ENCODE data around the gene NMU. TPM values are rescaled to one million over a fixed set of nuclear protein-coding genes. Genes with fewer than 3 reads are reported as not detected.
"Not testable (repeated sequence)": the region's sequence is repeated elsewhere in the genome, so short reads cannot be mapped to it uniquely, and the experiment has no call there.

Gene NMU
- total RNA-seq, 2 experiments from 2014 or later, result 0.33 to 0.38 TPM

- H3K4me1 Mint-ChIP-seq, result no peaks in the 10 kb centered on the region
- DNase-seq, result no peak
- peaks cover 6% of the 10 kb centered on the region for H3K9me3 Mint-ChIP-seq
- ChIA-PET POLR2A (no interaction called here), CTCF (no interaction called here)
- H3K27ac Mint-ChIP-seq, result no peak overlapping the region
- H3K4me3 Mint-ChIP-seq, result no peak overlapping the region
- H3K36me3 Mint-ChIP-seq (ENCODE audit: low read depth), result peaks cover 7% of the 10 kb centered on the region
- peaks cover 8% of the 10 kb centered on the region for H3K27me3 Mint-ChIP-seq
Observed at GRCh38 chr4:55571806-55572205, 64.3 kb downstream of the NMU start.

DNA sequence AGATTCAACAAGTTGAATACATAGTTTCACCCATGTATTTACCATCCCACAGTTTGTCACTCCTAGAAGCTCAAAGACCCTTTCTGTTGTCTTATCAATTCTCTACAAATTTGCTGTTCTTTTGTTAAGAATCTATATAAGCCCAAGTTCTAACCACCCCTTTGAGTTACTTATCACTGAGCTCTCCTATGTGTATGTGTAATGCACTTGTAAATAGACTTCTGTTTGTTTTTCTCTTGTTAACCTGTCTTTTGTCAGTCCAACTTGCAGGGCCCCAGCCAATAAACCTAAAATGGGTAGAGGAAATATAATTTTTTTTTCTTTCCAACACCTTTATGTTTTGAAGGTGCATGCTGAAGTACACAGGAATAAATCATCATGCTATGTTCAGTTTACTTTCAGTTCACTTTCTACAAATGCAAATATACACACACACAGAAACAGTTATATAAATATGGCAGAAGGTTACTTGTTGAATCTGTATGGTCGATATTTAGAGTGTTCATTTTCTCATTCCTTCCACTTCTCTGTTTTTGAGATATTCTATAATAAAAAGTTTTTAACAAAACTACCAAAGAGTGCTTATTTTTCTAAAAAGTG, 67.1 kb downstream of the NMU start:
- H3K27ac Mint-ChIP-seq, result no peak overlapping the region
- H3K27me3 Mint-ChIP-seq, result peaks cover 10% of the 10 kb centered on the region
- H3K9me3 Mint-ChIP-seq, result no peaks in the 10 kb centered on the region
- no peaks in the 10 kb centered on the region for H3K4me1 Mint-ChIP-seq
- DNase-seq, result no peak
- H3K4me3 Mint-ChIP-seq, result no peak overlapping the region
- CTCF ChIA-PET, result interaction anchor here (0.6 kb wide), 1 partner anchor 207 kb away, joined by 3 read pairs; no protein-coding TSS in a partner anchor
- POLR2A ChIA-PET, result no interaction called here
- no peaks in the 10 kb centered on the region for H3K36me3 Mint-ChIP-seq (ENCODE audit: low read depth)

GRCh38 chr4:55561889-55562288, 74.2 kb downstream of the NMU start:
- no peak overlapping the region for H3K4me3 Mint-ChIP-seq

GRCh38 chr4:55560096-55560495, 76.0 kb downstream of the NMU start:
- POLR2A ChIA-PET, result no interaction called here
- H3K36me3 Mint-ChIP-seq (ENCODE audit: low read depth), result peaks cover 4% of the 10 kb centered on the region
- CTCF ChIA-PET, result no interaction called here
- H3K27ac Mint-ChIP-seq, result no peak overlapping the region
- peaks cover 16% of the 10 kb centered on the region for H3K4me1 Mint-ChIP-seq
- no peak overlapping the region for H3K4me3 Mint-ChIP-seq
- DNase-seq, result no peak
- peaks cover 8% of the 10 kb centered on the region for H3K9me3 Mint-ChIP-seq
- H3K27me3 Mint-ChIP-seq, result peaks cover 16% of the 10 kb centered on the region

More at GRCh38 chr4:55561889-55562288, 74.2 kb downstream of the NMU start:
- Mint-ChIP-seq H3K4me1 (peaks cover 16% of the 10 kb centered on the region), H3K27me3 (peaks cover 14% of the 10 kb centered on the region), H3K9me3 (peaks cover 8% of the 10 kb centered on the region), H3K36me3 (ENCODE audit: low read depth) (peaks cover 4% of the 10 kb centered on the region), H3K27ac (no peak overlapping the region)
- POLR2A ChIA-PET, result interaction anchor here (1.4 kb wide), 1 partner anchor 16 kb away, joined by 3 read pairs; no protein-coding TSS in a partner anchor
- CTCF ChIA-PET, result no interaction called here
- DNase-seq, result no peak

GRCh38 chr4:55554453-55555030, 81.6 kb downstream of the NMU start:
- H3K4me3 Mint-ChIP-seq, result no peak overlapping the region
- H3K4me1 Mint-ChIP-seq, result peaks cover 21% of the 10 kb centered on the region
- ChIA-PET CTCF (interaction anchor here (0.7 to 1.5 kb wide), 8 partner anchors 8 to 584 kb away, joined by 3 to 13 read pairs (median 3); partner anchors contain the start of genes EXOC1 and SRD5A3), POLR2A (interaction anchor here (1.0 kb wide), 1 partner anchor 209 kb away, joined by 3 read pairs; the partner anchor contains the start of gene SRD5A3)
- peaks cover 8% of the 10 kb centered on the region for H3K9me3 Mint-ChIP-seq
- H3K36me3 Mint-ChIP-seq (ENCODE audit: low read depth), result peaks cover 4% of the 10 kb centered on the region
- no peak for DNase-seq
- H3K27ac Mint-ChIP-seq, result no peak overlapping the region
- H3K27me3 Mint-ChIP-seq, result peaks cover 22% of the 10 kb centered on the region

DNA sequence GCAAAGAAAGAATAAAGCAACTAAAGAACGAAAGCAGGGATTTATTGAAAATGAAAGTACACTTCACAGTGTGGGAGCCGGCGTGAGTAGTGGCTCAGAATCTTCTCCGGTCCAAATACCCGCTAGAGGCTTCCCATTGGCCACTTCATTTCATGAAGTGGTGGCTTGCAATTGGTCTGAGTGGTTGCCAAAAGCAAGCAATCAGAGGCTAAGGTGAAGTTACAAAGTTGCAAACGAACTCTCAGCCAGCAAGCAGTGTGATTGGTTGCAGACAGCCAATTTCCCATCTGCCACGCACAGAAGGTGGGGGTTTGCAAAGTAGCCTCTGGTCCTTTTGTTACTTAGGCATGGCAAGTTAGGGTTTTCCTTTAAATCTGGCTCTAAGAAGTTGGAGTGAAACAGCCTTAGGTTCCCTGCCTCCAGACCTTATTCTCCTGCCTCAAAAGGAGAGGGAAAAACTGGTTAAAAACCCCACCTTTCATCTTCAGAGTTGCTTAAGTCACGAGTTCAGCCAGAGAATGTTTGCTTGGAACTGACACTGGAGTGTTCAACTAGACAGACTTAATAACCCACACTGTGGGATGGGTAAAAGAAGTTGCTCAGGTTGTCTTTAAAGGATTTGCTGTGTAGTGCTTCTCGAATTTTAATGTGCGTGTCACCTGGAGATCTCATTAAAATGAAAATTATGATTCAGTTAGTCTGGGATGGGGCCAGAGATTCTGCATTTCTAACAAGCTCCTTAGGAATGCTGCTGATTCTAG, 82.5 kb downstream of the NMU start:
- Mint-ChIP-seq H3K27ac (no peak overlapping the region), H3K27me3 (peaks cover 28% of the 10 kb centered on the region), H3K4me3 (peak overlapping the region; percentile 43), H3K9me3 (peaks cover 4% of the 10 kb centered on the region), H3K36me3 (ENCODE audit: low read depth) (peaks cover 4% of the 10 kb centered on the region), H3K4me1 (peaks cover 27% of the 10 kb centered on the region)
- DNase-seq, result peak; percentile 32
- CTCF ChIA-PET, result interaction anchor here (0.7 to 1.5 kb wide), 8 partner anchors 10 to 583 kb away, joined by 3 to 13 read pairs (median 4); partner anchors contain the start of gene SRD5A3
- POLR2A ChIA-PET, result interaction anchor here (0.9 kb wide), 1 partner anchor 108 kb away, joined by 3 read pairs; no protein-coding TSS in a partner anchor

DNA sequence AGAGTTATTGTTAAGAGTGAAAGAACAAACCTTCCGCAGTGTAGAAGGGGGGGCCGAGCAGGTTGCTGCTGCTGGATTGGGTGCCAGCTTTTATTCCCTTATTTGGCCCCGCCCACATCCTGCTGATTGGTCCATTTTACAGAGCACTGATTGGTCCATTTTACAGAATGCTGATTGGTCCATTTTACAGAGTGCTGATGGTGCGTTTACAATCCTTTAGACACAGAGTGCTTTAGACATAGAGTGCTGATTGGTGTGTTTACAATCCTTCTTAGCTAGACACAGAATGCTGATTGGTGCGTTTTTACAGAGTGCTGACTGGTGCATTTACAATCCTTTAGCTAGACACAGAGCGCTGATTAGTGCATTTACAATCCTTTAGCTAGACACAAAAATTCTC, 84.1 kb downstream of the NMU start:
- DNase-seq; H3K4me3 Mint-ChIP-seq; H3K36me3 Mint-ChIP-seq (ENCODE audit: low read depth); POLR2A ChIA-PET; H3K27ac Mint-ChIP-seq; H3K9me3 Mint-ChIP-seq: not testable (repeated sequence)
- CTCF ChIA-PET, result interaction anchor here (1.3 kb wide), 1 partner anchor 240 kb away, joined by 4 read pairs; no protein-coding TSS in a partner anchor
- Mint-ChIP-seq H3K4me1 (peaks cover 42% of the 10 kb centered on the region), H3K27me3 (peaks cover 37% of the 10 kb centered on the region)

DNA sequence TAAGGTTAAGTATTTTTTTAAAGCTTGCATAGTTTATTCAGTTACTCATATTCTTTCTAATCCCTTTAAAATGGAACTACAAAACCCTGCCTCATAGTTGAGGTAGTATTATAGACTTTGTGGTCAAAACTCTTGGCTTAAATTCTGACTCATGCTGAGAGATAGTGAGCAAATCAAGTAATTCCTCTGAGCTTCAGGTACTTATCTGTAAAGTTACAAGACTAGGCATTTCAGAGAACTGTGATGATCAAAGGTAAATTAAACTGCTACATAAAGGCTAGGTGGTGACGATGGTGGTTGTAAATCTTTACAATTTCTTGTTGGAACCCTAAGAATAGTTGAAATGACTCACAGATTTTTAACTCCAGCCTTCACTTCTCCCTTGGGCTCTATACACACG, 86.2 kb downstream of the NMU start:
- H3K4me3 Mint-ChIP-seq, result no peak overlapping the region

GRCh38 chr4:55547918-55548317, 88.2 kb downstream of the NMU start:
- DNase-seq, result no peak
- H3K27me3 Mint-ChIP-seq, result peaks cover 27% of the 10 kb centered on the region
- no peaks in the 10 kb centered on the region for H3K9me3 Mint-ChIP-seq
- H3K4me1 Mint-ChIP-seq, result peaks cover 54% of the 10 kb centered on the region
- peak overlapping the region; percentile 85 for H3K4me3 Mint-ChIP-seq
- H3K36me3 Mint-ChIP-seq (ENCODE audit: low read depth), result no peaks in the 10 kb centered on the region
- ChIA-PET POLR2A (no interaction called here), CTCF (no interaction called here)
- H3K27ac Mint-ChIP-seq, result no peak overlapping the region

More for the DNA sequence above, 86.2 kb downstream of the NMU start:
- Mint-ChIP-seq H3K36me3 (ENCODE audit: low read depth) (no peaks in the 10 kb centered on the region), H3K27ac (no peak overlapping the region), H3K4me1 (peaks cover 48% of the 10 kb centered on the region), H3K27me3 (peaks cover 32% of the 10 kb centered on the region), H3K9me3 (no peaks in the 10 kb centered on the region)
- CTCF ChIA-PET, result interaction anchor here (1.4 kb wide), 1 partner anchor 155 kb away, joined by 3 read pairs; the partner anchor contains the start of gene TMEM165
- DNase-seq, result no peak
- POLR2A ChIA-PET, result interaction anchor here (1.9 kb wide), 1 partner anchor 155 kb away, joined by 4 read pairs; the partner anchor contains the start of gene TMEM165

- no peak for DNase-seq
- ChIA-PET POLR2A (no interaction called here), CTCF (interaction anchor here (3.2 kb wide), 1 partner anchor 201 kb away, joined by 17 read pairs; the partner anchor contains the start of gene SRD5A3)
- peak overlapping the region; percentile 85 for H3K4me3 Mint-ChIP-seq
- no peaks in the 10 kb centered on the region for H3K9me3 Mint-ChIP-seq
- H3K27me3 Mint-ChIP-seq, result peaks cover 27% of the 10 kb centered on the region
- H3K27ac Mint-ChIP-seq, result peak overlapping the region; percentile 44
- H3K36me3 Mint-ChIP-seq (ENCODE audit: low read depth), result no peaks in the 10 kb centered on the region
- peaks cover 50% of the 10 kb centered on the region for H3K4me1 Mint-ChIP-seq
Observed at GRCh38 chr4:55547466-55547770, 88.7 kb downstream of the NMU start.

DNA sequence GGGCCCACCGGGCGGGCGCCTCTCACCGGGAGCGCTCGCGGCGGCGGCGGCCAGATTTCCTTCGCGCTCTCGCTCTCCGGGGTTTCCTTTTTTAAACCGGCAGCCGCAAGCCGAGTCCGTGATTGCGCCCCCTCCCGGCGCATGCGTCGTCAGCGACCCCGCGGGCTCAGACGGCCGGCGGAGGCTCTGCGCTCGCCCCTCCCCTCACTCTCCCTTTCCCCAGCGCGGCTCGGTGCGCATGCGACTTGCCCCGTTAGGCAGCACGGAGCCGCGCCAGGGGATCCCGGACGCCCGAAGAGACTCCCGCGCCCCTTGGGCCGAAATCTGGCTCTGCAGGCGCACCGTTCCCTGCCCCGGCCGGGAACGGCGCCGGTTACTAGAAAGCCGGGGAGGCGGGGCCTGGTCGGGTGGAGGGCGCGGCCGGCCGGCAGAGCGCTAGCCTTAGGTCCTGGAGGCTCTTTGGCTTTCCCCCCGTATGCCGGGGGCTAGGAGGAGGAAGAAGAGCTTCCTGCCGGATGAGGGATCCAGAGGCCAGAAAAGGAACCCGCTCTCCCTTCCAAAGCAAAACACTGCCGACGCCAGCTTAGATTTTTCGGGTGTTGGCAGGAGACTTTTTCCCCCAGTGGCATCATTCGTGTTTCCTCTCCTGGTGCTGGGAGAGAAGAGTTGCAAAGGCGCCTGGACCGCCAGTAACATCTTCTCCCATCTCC, 89.2 kb downstream of the NMU start, which contains the start of gene CLOCK:
CLOCK (minus strand) TSS at position 154 of the 710 bp plus-strand sequence. CDS start 64,124 bp downstream, outside the sequence.
- Mint-ChIP-seq H3K9me3 (no peaks in the 10 kb centered on the region), H3K36me3 (ENCODE audit: low read depth) (no peaks in the 10 kb centered on the region), H3K27ac (peak within 1 kb of the TSS; percentile 79), H3K4me1 (peaks cover 50% of the 10 kb centered on the region), H3K27me3 (peaks cover 27% of the 10 kb centered on the region), H3K4me3 (peak within 1 kb of the TSS; percentile 85)
- POLR2A ChIA-PET, result interaction anchor here (1.3 to 1.6 kb wide), 4 partner anchors 63 to 202 kb away, joined by 3 to 13 read pairs (median 6); partner anchors contain the start of genes SRD5A3 and TMEM165
- peak; percentile 83 for DNase-seq
- CTCF ChIA-PET, result interaction anchor here (0.8 to 3.2 kb wide), 6 partner anchors 8 to 201 kb away, joined by 3 to 17 read pairs (median 4); partner anchors contain the start of genes NMU, SRD5A3 and TMEM165

GRCh38 chr4:55546506-55546755, 89.7 kb downstream of the NMU start:
- H3K36me3 Mint-ChIP-seq (ENCODE audit: low read depth), result no peaks in the 10 kb centered on the region
- H3K4me3 Mint-ChIP-seq, result peak overlapping the region; percentile 85
- H3K27me3 Mint-ChIP-seq, result peaks cover 24% of the 10 kb centered on the region
- H3K27ac Mint-ChIP-seq, result no peak overlapping the region
- no peak for DNase-seq
- CTCF ChIA-PET, result interaction anchor here (0.8 to 3.2 kb wide), 7 partner anchors 8 to 200 kb away, joined by 3 to 17 read pairs (median 4); partner anchors contain the start of genes NMU, SRD5A3 and TMEM165
- POLR2A ChIA-PET, result interaction anchor here (0.9 to 1.6 kb wide), 12 partner anchors 12 to 1431 kb away, joined by 3 to 13 read pairs (median 3); partner anchors contain the start of genes NOA1, PPAT, SRD5A3 and TMEM165
- H3K9me3 Mint-ChIP-seq, result no peaks in the 10 kb centered on the region
- peaks cover 50% of the 10 kb centered on the region for H3K4me1 Mint-ChIP-seq

Measured in activated CD4-positive, alpha-beta memory T cell treated with anti-CD3 and anti-CD28 coated beads, Interleukin-2, amount 10 ng/mL, durations not matched to agents 7 days and 5 days (primary cell).